ENCODE data around the gene SEC23IP.

GRCh38 chr10:119852822-119853221 is 39.7 kb upstream of the SEC23IP start:
- no peak for TF ChIP-seq CTCF (IDR thresholded peaks at IDR 0.05; ENCODE audit: low read depth, low read length)
- TF ChIP-seq EZH2phosphoT487 (IDR thresholded peaks at IDR 0.05; ENCODE audit: low read depth) = no peak

All from OCI-LY3 (cell line).